Right forelimb (tissue), 1 donor: Measurements from ENCODE around the gene IRS1.

Source experiments
- DNase-seq: peaks from one replicate; pipeline ENCODE4 v3.0.0-alpha.2; 2018

The IRS1 gene

GRCh38 chr2:226683196-226683595 lies 116.4 kb downstream of the IRS1 start:
- DNase-seq, result no peak
